NCI-H748 (cell line): Measurements from ENCODE around the gene MED23.
A peak's percentile ranks its signal among the peaks of the same experiment; 100 is the strongest.

Experiments
- DNase-seq: peaks from one replicate; lab custom pipeline; 2025; ENCODE audit not compliant: unreplicated experiment; lab: John Stamatoyannopoulos, UW

MED23 gene

GRCh38 chr6:131640576-131640975 lies 12.5 kb upstream of the MED23 start:
- no peak for DNase-seq

- no peak for DNase-seq
These were observed 12.1 kb upstream of the MED23 start for GRCh38 chr6:131640100-131640499.

GRCh38 chr6:131638013-131638412 lies 10.0 kb upstream of the MED23 start:
- DNase-seq, result no peak

GRCh38 chr6:131636880-131637792 lies 9.1 kb upstream of the MED23 start, which contains the start of gene ENPP3:
TSS of gene ENPP3 (plus strand) at chr6:131637302. CDS start at chr6:131637385, 83 bp downstream.
- DNase-seq, result no peak

GRCh38 chr6:131635384-131636340 lies 7.6 kb upstream of the MED23 start:
- DNase-seq, result no peak

- DNase-seq, result no peak
These were observed 3.7 kb upstream of the MED23 start for GRCh38 chr6:131631625-131632289.

GRCh38 chr6:131629651-131630050 lies 1.6 kb upstream of the MED23 start:
- DNase-seq, result no peak

GRCh38 chr6:131628726-131629125 lies 684 bp upstream of the MED23 start:
- DNase-seq, result peak; percentile 4

GRCh38 chr6:131615275-131615674 lies 12.8 kb downstream of the MED23 start:
- no peak for DNase-seq

- no peak for DNase-seq
These were observed 14.6 kb downstream of the MED23 start for GRCh38 chr6:131613296-131613925.

- DNase-seq, result no peak
These were observed 25.2 kb downstream of the MED23 start for GRCh38 chr6:131602781-131603312.

GRCh38 chr6:131600716-131601115 lies 27.3 kb downstream of the MED23 start:
- DNase-seq, result no peak

- DNase-seq, result no peak
These were observed 30.6 kb downstream of the MED23 start for GRCh38 chr6:131597446-131597845.

GRCh38 chr6:131594074-131594473 lies 34.0 kb downstream of the MED23 start:
- DNase-seq, result no peak

- no peak for DNase-seq
These were observed 35.1 kb downstream of the MED23 start for GRCh38 chr6:131592935-131593334.

GRCh38 chr6:131588643-131589042 lies 39.4 kb downstream of the MED23 start:
- DNase-seq, result no peak

GRCh38 chr6:131587909-131588308 lies 40.1 kb downstream of the MED23 start:
- no peak for DNase-seq

GRCh38 chr6:131586543-131586942 lies 41.5 kb downstream of the MED23 start:
- no peak for DNase-seq

- DNase-seq, result no peak
These were observed 46.5 kb downstream of the MED23 start for GRCh38 chr6:131581523-131581922.

GRCh38 chr6:131575834-131576478 lies 52.1 kb downstream of the MED23 start:
- no peak for DNase-seq
